Mucosa of descending colon (tissue), 3 donors: Measurements from ENCODE around the gene CTPS2. TPM values are rescaled to one million over a fixed set of nuclear protein-coding genes. Genes with fewer than 3 reads are reported as not detected.

Source experiments
- ATAC-seq: fragments of 200-7000 bp; cut with Tn5 transposase; one replicate; pipeline ENCODE4 v1.9.1; 2020; ENCODE audit warnings: mild to moderate bottlenecking, moderate library complexity
- DNase-seq, 3 donors: peaks; one replicate each; pipeline ENCODE4 v3.0.0-alpha.2; 2020
- H3K36me3 ChIP-seq: fragments of 200-600 bp; one replicate; pipeline ENCODE4 v1.8.0; 2021; ENCODE audit warnings: low read depth, mild to moderate bottlenecking
- H3K4me1 ChIP-seq: fragments of 200-600 bp; one replicate; pipeline ENCODE4 v1.8.0; 2021; ENCODE audit warnings: low read depth, mild to moderate bottlenecking
- H3K4me3 ChIP-seq: fragments of 200-600 bp; one replicate; pipeline ENCODE4 v1.8.0; 2021; ENCODE audit warnings: mild to moderate bottlenecking
- H3K9me3 ChIP-seq: fragments of 200-600 bp; one replicate; pipeline ENCODE4 v1.8.0; 2021; ENCODE audit warnings: mild to moderate bottlenecking
- CTCF ChIP-seq: fragments of 200-600 bp; IDR thresholded peaks from one replicate; pipeline ENCODE4 v1.8.0; 2022; ENCODE audit warnings: antibody characterized with exemption, mild to moderate bottlenecking
- intact Hi-C, 2 donors: fragments of 100-400 bp; cut with DNase I in 1 of 2; cut with micrococcal nuclease in 1 of 2; formaldehyde crosslinking; loops; one replicate each; pipeline versions ENCODE4 v1.11.0 to v1.11.1; 2022; cut with DNase I, micrococcal nuclease
- microRNA-seq: library from miRNA; unstranded; fragments of <30 nt; microRNA quantifications from one replicate; pipeline ENCODE4, GENCODE V29; 2019
- total RNA-seq, 3 donors: library from RNA; stranded (reverse); fragmentation: NEBNext Ultra II Directional in 2 of 3; extraction: Animal tissue kit (Norgen Biotek cat#: 25700) in 2 of 3; gene quantifications; one replicate each; pipeline versions ENCODE4 v1.2.1 to v1.2.4, GENCODE V29; 2021 to 2023
- donor health status: DM: no; HTN: no; CAD: no; lungs with moderate emphysema.
- donor health status: DM: no; HTN: no; CAD: no.
- donor health status: DM: no; HTN: yes; CAD: no.

Gene CTPS2
- total RNA-seq, 3 donors from 2014 or later = 15.0 to 19.0 (median 16.0) TPM

GRCh38 chrX:16552546-16552945, 159.9 kb downstream of the CTPS2 start:
- DNase-seq = no peak

GRCh38 chrX:16547644-16548043, 164.8 kb downstream of the CTPS2 start:
- Histone ChIP-seq H3K4me1 (no peaks in the 10 kb centered on the region), H3K36me3 (no peaks in the 10 kb centered on the region), H3K9me3 (no peaks in the 10 kb centered on the region), H3K4me3 (no peak overlapping the region)
- DNase-seq = no peak
- TF ChIP-seq CTCF = no peak
- intact Hi-C loops = no loop called here
- no peak for ATAC-seq

More at GRCh38 chrX:16552546-16552945, 159.9 kb downstream of the CTPS2 start:
- no peak for ATAC-seq
- Histone ChIP-seq H3K36me3 (no peaks in the 10 kb centered on the region), H3K4me1 (no peaks in the 10 kb centered on the region), H3K9me3 (no peaks in the 10 kb centered on the region), H3K4me3 (no peak overlapping the region)
- TF ChIP-seq CTCF = no peak
- intact Hi-C loops = no loop called here

GRCh38 chrX:16544969-16545368, 167.5 kb downstream of the CTPS2 start:
- DNase-seq (no peak), ATAC-seq (no peak)
- TF ChIP-seq CTCF = no peak
- intact Hi-C loops = no loop called here
- Histone ChIP-seq H3K36me3 (no peaks in the 10 kb centered on the region), H3K9me3 (no peaks in the 10 kb centered on the region), H3K4me1 (no peaks in the 10 kb centered on the region), H3K4me3 (no peak overlapping the region)

Small RNAs within 50 kb of the gene (microRNA-seq; reads per million reads assigned to microRNA genes)
- gene MIR548AM = not detected

Other genes starting within 250 kb of the CTPS2 start
- not detected for gene S100G, start 62.5 kb downstream of the CTPS2 start, total RNA-seq
- gene SYAP1, start 6.9 kb upstream of the CTPS2 start, total RNA-seq = 10 to 100 TPM; 35.0 to 53.4 (median 46.9) TPM
- gene TXLNG, start 73.8 kb upstream of the CTPS2 start, total RNA-seq = 10 to 100 TPM in 1 of 3 donors, 1 to 10 TPM in 2; 8.5 to 13.2 (median 8.9) TPM
- gene RBBP7, start 157.7 kb upstream of the CTPS2 start, total RNA-seq = 10 to 100 TPM; 72.7 to 94.6 (median 92.0) TPM
- gene REPS2, start 234.0 kb upstream of the CTPS2 start, total RNA-seq = 10 to 100 TPM; 12.7 to 19.6 (median 17.2) TPM